Body of pancreas (tissue), 4 donors: ENCODE results near the gene CCL16. TPM values are rescaled to one million over a fixed set of nuclear protein-coding genes. Genes with fewer than 3 reads are reported as not detected.

Experiments
- ATAC-seq: fragments of 150-250 bp; one replicate; pipeline ENCODE4 v1.9.1; 2016
- DNase-seq, 4 donors: peaks; one replicate each; pipeline ENCODE4 v3.0.0-alpha.2; 2019
- H3K27ac ChIP-seq, 4 donors: fragments of 200-600 bp; sonication (generic); 1 replicate in 3 of 4; 2 replicates in 1 of 4; pipeline versions ENCODE4 v1.5.1 to v1.6.1; 2016 to 2019; ENCODE audit warnings: mild to moderate bottlenecking in 1 of 4, mixed read lengths in 1 of 4, moderate library complexity in 1 of 4
- H3K27me3 ChIP-seq, 2 donors: fragments of 200-600 bp; sonication (generic); one replicate each; pipeline ENCODE4 v1.6.0; 2016; ENCODE audit warnings: mild to moderate bottlenecking in 1 of 2
- H3K36me3 ChIP-seq, 2 donors: fragments of 200-600 bp; sonication (generic); replicated peaks in 1 of 2; 2 replicates each; pipeline ENCODE4 v1.5.1; 2016; ENCODE audit warnings: low read depth in 2 of 2; ENCODE audit not compliant: insufficient read depth in 1 of 2
- H3K4me1 ChIP-seq: fragments of 200-600 bp; sonication (generic); one replicate; pipeline ENCODE4 v1.6.0; 2016
- H3K4me3 ChIP-seq, 2 donors: fragments of 200-600 bp; sonication (generic); 1 replicate in 1 of 2; 2 replicates in 1 of 2; pipeline ENCODE4 v1.5.1; 2016 to 2019
- H3K9me3 ChIP-seq, 3 donors: fragments of 200-600 bp; sonication (generic); 1 replicate in 2 of 3; 2 replicates in 1 of 3; pipeline ENCODE4 v1.5.1; 2016
- POLR2A ChIP-seq, 3 donors: fragments of 450-650 bp; IDR thresholded peaks; one replicate each; pipeline ENCODE4 v1.6.1; 2016; ENCODE audit warnings: antibody characterized with exemption in 3 of 3, mild to moderate bottlenecking in 2 of 3
- whole genome bisulfite sequencing, 2 donors: methylation state at CpG; one replicate each; pipeline ENCODE4 v1.1.5; 2017; 5-methylcytosine and 5-hydroxymethylcytosine counted together
- intact Hi-C: fragments of 100-400 bp; cut with DNase I; formaldehyde crosslinking; loops from one replicate; pipeline ENCODE4 v1.15.1; 2023
- total RNA-seq, 2 donors: library from RNA; depleted of rRNA; stranded (reverse); fragments of >200 nt; gene quantifications; one replicate each; pipeline ENCODE4 v1.1.0, GENCODE V29; 2016
- TF ChIP-seq, protein P1 (sequence below), 7 experiments: fragments of 450-650 bp in 4 of 7; fragments of 200-600 bp in 3 of 7; sonication (generic) in 3 of 7; IDR thresholded peaks; one replicate each; pipeline ENCODE4 v1.5.1; 2016 to 2019; ENCODE audit warnings: antibody characterized with exemption in 7 of 7

The CCL16 gene
- total RNA-seq, 2 donors from 2014 or later = 0.78 TPM; not detected in 1

DNA sequence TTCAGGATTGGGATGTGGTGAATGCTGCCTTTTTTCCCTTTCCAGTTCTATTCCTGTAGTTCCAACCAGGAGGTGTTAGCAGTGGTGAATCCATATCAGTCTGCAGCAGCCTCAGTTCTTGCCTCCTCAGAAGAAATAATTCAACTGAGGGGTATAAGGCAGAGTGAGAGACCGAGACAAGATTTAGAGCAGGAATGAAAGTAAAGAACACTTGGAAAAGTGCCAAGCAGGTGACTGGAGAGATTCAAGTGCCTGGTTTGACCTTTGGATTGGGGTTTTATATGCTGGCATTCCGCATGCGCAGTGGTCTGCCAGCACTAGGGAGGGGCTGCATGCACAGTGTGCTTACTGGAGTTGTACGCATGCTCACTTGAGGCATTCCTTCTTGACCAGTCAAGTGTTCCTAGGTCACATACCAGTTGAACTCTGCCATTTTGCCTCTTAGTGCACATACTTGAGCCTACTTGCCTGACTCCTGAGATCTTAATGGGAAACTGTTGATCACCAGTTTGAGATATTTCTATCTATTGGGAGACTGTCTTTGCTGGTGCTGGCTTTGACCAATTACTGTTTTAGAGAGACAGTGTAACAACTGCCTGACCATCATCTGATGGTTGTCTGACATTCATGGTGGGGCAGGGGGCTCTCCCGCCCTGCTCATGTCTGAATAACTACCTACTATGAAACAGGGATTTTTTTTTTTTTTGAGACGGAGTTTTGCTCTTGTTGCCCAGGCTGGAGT is 20.7 kb upstream of the CCL16 start:
- 51 to 52% methylated on average over 6 of the region's 6 CpGs for WGBS, 2 donors
- ATAC-seq (peak; percentile 68), DNase-seq (peak; percentile 66 to 84 (median 82))
- intact Hi-C loops = no loop called here
- Histone ChIP-seq H3K4me1 (peaks cover 11% of the 10 kb centered on the region), H3K4me3 (no peak overlapping the region), H3K27ac (no peak overlapping the region), H3K36me3 (no peaks in the 10 kb centered on the region), H3K9me3 (no peaks in the 10 kb centered on the region), H3K27me3 (no peaks in the 10 kb centered on the region)
- TF ChIP-seq, protein P1, sequence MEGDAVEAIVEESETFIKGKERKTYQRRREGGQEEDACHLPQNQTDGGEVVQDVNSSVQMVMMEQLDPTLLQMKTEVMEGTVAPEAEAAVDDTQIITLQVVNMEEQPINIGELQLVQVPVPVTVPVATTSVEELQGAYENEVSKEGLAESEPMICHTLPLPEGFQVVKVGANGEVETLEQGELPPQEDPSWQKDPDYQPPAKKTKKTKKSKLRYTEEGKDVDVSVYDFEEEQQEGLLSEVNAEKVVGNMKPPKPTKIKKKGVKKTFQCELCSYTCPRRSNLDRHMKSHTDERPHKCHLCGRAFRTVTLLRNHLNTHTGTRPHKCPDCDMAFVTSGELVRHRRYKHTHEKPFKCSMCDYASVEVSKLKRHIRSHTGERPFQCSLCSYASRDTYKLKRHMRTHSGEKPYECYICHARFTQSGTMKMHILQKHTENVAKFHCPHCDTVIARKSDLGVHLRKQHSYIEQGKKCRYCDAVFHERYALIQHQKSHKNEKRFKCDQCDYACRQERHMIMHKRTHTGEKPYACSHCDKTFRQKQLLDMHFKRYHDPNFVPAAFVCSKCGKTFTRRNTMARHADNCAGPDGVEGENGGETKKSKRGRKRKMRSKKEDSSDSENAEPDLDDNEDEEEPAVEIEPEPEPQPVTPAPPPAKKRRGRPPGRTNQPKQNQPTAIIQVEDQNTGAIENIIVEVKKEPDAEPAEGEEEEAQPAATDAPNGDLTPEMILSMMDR (IDR thresholded peaks at IDR 0.05) = no peak
- TF ChIP-seq POLR2A (IDR thresholded peaks at IDR 0.05) = no peak

DNA sequence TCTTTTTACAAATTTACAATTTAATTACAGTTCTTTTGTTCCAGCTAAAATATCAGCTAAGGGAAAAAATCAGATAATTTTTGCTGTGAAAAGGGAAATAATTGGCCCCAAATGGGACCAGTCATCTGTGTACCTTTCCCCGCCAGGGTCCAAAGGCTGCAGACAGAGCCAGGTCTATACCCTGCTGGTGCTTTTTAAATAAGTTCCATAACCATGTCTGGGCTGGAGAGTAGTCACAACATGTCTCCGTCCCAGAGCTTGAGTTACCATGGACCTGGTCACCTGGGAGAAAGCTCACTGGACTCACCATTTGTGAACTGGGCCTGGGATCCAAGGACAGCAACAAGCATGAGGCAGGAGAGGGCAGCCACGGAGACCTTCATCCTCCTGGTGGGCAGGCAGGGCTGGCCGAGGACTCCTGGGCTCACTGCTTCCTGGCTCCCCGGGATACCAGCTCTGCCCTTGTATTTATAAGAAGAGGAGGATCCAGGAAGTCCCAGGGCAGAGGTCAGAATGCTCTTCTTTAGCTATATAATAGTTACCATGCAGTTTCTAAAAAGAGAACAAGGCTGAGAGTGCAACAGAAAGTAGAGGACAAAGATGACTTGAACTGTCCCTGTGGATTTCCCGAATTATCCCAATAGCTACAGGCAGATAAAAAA is 19.9 kb upstream of the CCL16 start, which contains the start of gene CCL15:
Gene CCL15, minus strand, starts transcription at position 444 of the 662 bp plus-strand sequence. Its CDS starts 61 bp downstream, at position 383.
- peaks cover 11% of the 10 kb centered on the region for H3K4me1 ChIP-seq
- WGBS, 2 donors = 86 to 90% methylated on average over 6 of the region's 6 CpGs
- intact Hi-C loops = no loop called here
- H3K27me3 ChIP-seq = no peaks in the 10 kb centered on the region
- no peak within 1 kb of the TSS for H3K4me3 ChIP-seq
- TF ChIP-seq POLR2A (IDR thresholded peaks at IDR 0.05) = no peak
- TF ChIP-seq, protein P1 (IDR thresholded peaks at IDR 0.05) = no peak
- no peak within 1 kb of the TSS for H3K27ac ChIP-seq
- no peaks in the 10 kb centered on the region for H3K9me3 ChIP-seq
- DNase-seq = no peak
- no peak for ATAC-seq
- no peaks in the 10 kb centered on the region for H3K36me3 ChIP-seq

DNA sequence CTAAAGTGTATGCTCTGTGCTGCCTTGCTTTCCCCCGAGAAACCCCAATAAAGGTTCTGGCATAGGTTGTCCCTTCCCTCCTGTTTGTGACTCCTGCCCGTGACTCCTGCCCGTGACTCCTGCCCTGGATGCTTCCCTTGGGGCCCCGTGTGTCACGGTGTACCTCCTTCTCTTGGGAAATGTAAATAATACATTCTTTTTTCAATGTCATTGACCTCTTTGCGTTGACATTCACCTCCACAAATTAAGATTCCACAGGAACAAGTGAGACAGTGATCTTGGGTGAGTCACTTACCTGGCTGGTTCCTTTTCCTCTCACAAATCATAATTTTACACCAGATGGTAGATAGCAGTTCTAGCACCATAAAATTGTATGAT is 19.4 kb upstream of the CCL16 start:
- Histone ChIP-seq H3K9me3 (no peaks in the 10 kb centered on the region), H3K27me3 (no peaks in the 10 kb centered on the region), H3K27ac (no peak overlapping the region), H3K4me3 (no peak overlapping the region), H3K4me1 (peaks cover 11% of the 10 kb centered on the region), H3K36me3 (no peaks in the 10 kb centered on the region)
- no peak for DNase-seq
- WGBS, 2 donors = 62 to 66% methylated on average over 6 of the region's 6 CpGs
- ATAC-seq = no peak
- intact Hi-C loops = no loop called here
- no peak for TF ChIP-seq POLR2A (IDR thresholded peaks at IDR 0.05)
- TF ChIP-seq, protein P1 (IDR thresholded peaks at IDR 0.05) = no peak

DNA sequence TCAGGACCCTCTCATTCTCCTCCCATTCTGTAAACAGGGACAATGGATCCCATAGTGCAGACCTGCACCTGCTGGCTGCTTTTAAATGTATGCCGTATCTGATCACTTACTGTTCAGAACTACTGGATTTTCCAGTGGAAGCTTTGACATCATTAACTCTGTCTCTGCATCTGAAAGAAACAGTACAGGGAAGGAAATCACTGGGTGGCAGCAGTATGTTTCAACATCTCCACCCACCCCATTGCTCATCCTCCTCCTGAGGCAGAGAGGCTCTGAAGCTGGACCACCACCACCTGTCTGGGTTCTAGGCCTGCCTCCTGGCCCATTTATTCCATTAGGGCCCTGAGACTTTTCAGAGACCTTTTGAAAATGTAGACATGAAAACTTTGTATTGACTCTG is 17.5 kb upstream of the CCL16 start:
- no peaks in the 10 kb centered on the region for H3K36me3 ChIP-seq
- H3K27me3 ChIP-seq = no peaks in the 10 kb centered on the region
- no peak overlapping the region for H3K27ac ChIP-seq
- peaks cover 11% of the 10 kb centered on the region for H3K4me1 ChIP-seq
- H3K9me3 ChIP-seq = no peaks in the 10 kb centered on the region
- DNase-seq (no peak), ATAC-seq (no peak)
- intact Hi-C loops = no loop called here
- H3K4me3 ChIP-seq = no peak overlapping the region
- WGBS, 2 donors = 84 to 88% methylated on average over 1 of the region's 1 CpG
- TF ChIP-seq, protein P1 (IDR thresholded peaks at IDR 0.05) = no peak
- no peak for TF ChIP-seq POLR2A (IDR thresholded peaks at IDR 0.05)
